Measurements from ENCODE around the gene RPGR. TPM values are rescaled to one million over a fixed set of nuclear protein-coding genes. Genes with fewer than 3 reads are reported as not detected.

The RPGR gene, protein sequence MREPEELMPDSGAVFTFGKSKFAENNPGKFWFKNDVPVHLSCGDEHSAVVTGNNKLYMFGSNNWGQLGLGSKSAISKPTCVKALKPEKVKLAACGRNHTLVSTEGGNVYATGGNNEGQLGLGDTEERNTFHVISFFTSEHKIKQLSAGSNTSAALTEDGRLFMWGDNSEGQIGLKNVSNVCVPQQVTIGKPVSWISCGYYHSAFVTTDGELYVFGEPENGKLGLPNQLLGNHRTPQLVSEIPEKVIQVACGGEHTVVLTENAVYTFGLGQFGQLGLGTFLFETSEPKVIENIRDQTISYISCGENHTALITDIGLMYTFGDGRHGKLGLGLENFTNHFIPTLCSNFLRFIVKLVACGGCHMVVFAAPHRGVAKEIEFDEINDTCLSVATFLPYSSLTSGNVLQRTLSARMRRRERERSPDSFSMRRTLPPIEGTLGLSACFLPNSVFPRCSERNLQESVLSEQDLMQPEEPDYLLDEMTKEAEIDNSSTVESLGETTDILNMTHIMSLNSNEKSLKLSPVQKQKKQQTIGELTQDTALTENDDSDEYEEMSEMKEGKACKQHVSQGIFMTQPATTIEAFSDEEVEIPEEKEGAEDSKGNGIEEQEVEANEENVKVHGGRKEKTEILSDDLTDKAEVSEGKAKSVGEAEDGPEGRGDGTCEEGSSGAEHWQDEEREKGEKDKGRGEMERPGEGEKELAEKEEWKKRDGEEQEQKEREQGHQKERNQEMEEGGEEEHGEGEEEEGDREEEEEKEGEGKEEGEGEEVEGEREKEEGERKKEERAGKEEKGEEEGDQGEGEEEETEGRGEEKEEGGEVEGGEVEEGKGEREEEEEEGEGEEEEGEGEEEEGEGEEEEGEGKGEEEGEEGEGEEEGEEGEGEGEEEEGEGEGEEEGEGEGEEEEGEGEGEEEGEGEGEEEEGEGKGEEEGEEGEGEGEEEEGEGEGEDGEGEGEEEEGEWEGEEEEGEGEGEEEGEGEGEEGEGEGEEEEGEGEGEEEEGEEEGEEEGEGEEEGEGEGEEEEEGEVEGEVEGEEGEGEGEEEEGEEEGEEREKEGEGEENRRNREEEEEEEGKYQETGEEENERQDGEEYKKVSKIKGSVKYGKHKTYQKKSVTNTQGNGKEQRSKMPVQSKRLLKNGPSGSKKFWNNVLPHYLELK
- total RNA-seq (2021) (not detected in 2 replicates), Bru-seq, nascent RNA (percentile 3 among the genes with signal in this experiment), BruChase-seq, experiment 1, labeled RNA remaining after a 2-hour chase (percentile 5 among the genes with signal in this experiment), BruChase-seq, experiment 2, labeled RNA remaining after a 6-hour chase (percentile 3 among the genes with signal in this experiment)
- long read RNA-seq, result 0 reads

- Histone ChIP-seq H4K20me1 (ENCODE audit: insufficient read depth) (no peaks in the 10 kb centered on the region), H3K4me2 (no peak within 1 kb of the TSS), H3K27me3 (ENCODE audit: insufficient read depth, low read depth) (no peaks in the 10 kb centered on the region), H3F3A (ENCODE audit: insufficient read depth, low read depth) (no peaks in the 10 kb centered on the region), H3K9me3 (ENCODE audit: insufficient read depth, low read depth) (no peaks in the 10 kb centered on the region), H3K9me2 (ENCODE audit: insufficient read depth) (no peaks in the 10 kb centered on the region), H2AFZ (no peak within 1 kb of the TSS), H3K27ac (no peak within 1 kb of the TSS), H3K4me1 (replicated peaks; ENCODE audit: insufficient read depth) (no peaks in the 10 kb centered on the region), H3K36me3 (ENCODE audit: low read depth) (no peaks in the 10 kb centered on the region), H3K79me2 (ENCODE audit: low read depth) (no peaks in the 10 kb centered on the region), H3K4me3 (no peak within 1 kb of the TSS)
- BruUV-seq (replicated peaks), result no TSS peak
- intact Hi-C loops (cut with micrococcal nuclease; ENCODE audit: unreplicated experiment), result no loop called here
- POLR2A ChIA-PET (ENCODE audit: unreplicated experiment), result no interaction called here
- no peak for TF ChIP-seq EZH2 (IDR thresholded peaks at IDR 0.05; ENCODE audit: low read depth)
- TF ChIP-seq, protein P1, sequence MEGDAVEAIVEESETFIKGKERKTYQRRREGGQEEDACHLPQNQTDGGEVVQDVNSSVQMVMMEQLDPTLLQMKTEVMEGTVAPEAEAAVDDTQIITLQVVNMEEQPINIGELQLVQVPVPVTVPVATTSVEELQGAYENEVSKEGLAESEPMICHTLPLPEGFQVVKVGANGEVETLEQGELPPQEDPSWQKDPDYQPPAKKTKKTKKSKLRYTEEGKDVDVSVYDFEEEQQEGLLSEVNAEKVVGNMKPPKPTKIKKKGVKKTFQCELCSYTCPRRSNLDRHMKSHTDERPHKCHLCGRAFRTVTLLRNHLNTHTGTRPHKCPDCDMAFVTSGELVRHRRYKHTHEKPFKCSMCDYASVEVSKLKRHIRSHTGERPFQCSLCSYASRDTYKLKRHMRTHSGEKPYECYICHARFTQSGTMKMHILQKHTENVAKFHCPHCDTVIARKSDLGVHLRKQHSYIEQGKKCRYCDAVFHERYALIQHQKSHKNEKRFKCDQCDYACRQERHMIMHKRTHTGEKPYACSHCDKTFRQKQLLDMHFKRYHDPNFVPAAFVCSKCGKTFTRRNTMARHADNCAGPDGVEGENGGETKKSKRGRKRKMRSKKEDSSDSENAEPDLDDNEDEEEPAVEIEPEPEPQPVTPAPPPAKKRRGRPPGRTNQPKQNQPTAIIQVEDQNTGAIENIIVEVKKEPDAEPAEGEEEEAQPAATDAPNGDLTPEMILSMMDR (conservative IDR thresholded peaks at IDR 0.05), result no peak
- no peak for DNase-seq
- CTCF ChIA-PET, result no interaction called here
These were observed at the start of gene RPGR for GRCh38 chrX:38327007-38327774. Gene RPGR, minus strand, starts transcription at chrX:38327509. Its CDS starts 142 bp downstream, at chrX:38327367.

GRCh38 chrX:38376747-38377146 lies 49.4 kb upstream of the RPGR start:
- Histone ChIP-seq H3K27me3 (ENCODE audit: insufficient read depth, low read depth) (no peaks in the 10 kb centered on the region), H3K79me2 (ENCODE audit: low read depth) (no peaks in the 10 kb centered on the region), H3K9me2 (ENCODE audit: insufficient read depth) (no peaks in the 10 kb centered on the region), H3K4me3 (no peak overlapping the region), H3K4me1 (replicated peaks; ENCODE audit: insufficient read depth) (no peaks in the 10 kb centered on the region), H2AFZ (no peak overlapping the region), H3K9me3 (ENCODE audit: insufficient read depth, low read depth) (no peaks in the 10 kb centered on the region), H3K36me3 (ENCODE audit: low read depth) (no peaks in the 10 kb centered on the region), H3F3A (ENCODE audit: insufficient read depth, low read depth) (no peaks in the 10 kb centered on the region), H3K4me2 (no peak overlapping the region), H4K20me1 (ENCODE audit: insufficient read depth) (no peaks in the 10 kb centered on the region), H3K27ac (no peak overlapping the region)
- ChIA-PET CTCF (no interaction called here), POLR2A (ENCODE audit: unreplicated experiment) (no interaction called here)
- no peak for DNase-seq
- TF ChIP-seq, protein P1 (conservative IDR thresholded peaks at IDR 0.05), result no peak
- no peak for TF ChIP-seq EZH2 (IDR thresholded peaks at IDR 0.05; ENCODE audit: low read depth)
- intact Hi-C loops (cut with micrococcal nuclease; ENCODE audit: unreplicated experiment), result no loop called here
- BruUV-seq (replicated peaks), result no TSS peak
